Activated CD4-positive, alpha-beta T cell treated with anti-CD3 and anti-CD28 coated beads, Interleukin-2, amount 10 ng/mL, durations not matched to agents 24 days and 14 days (primary cell): ENCODE results near the gene NTSR1. TPM values are rescaled to one million over a fixed set of nuclear protein-coding genes. Genes with fewer than 3 reads are reported as not detected.

Experiments used
- DNase-seq: peaks from one replicate; pipeline ENCODE4 v3.0.0; 2022
- H3K27ac Mint-ChIP-seq: one replicate; pipeline ENCODE4 v1.8.0; 2022; ENCODE audit warnings: mild to moderate bottlenecking, mixed read lengths
- H3K27me3 Mint-ChIP-seq: one replicate; pipeline ENCODE4 v1.8.0; 2022; ENCODE audit warnings: mixed read lengths
- H3K36me3 Mint-ChIP-seq: one replicate; pipeline ENCODE4 v1.8.0; 2022; ENCODE audit warnings: low read depth, mild to moderate bottlenecking, mixed read lengths
- H3K4me1 Mint-ChIP-seq: one replicate; pipeline ENCODE4 v1.8.0; 2021; ENCODE audit warnings: mixed read lengths
- H3K4me3 Mint-ChIP-seq: one replicate; pipeline ENCODE4 v1.8.0; 2022; ENCODE audit warnings: mild to moderate bottlenecking, moderate library complexity, mixed read lengths
- H3K9me3 Mint-ChIP-seq: one replicate; pipeline ENCODE4 v1.8.0; 2021; ENCODE audit warnings: mixed read lengths
- intact Hi-C: fragments of 100-400 bp; cut with micrococcal nuclease; formaldehyde crosslinking; loops from one replicate; pipeline ENCODE4 v1.15.1; 2023
- total RNA-seq: library from RNA; stranded (reverse); gene quantifications from 2 replicates; pipeline ENCODE4 v1.2.3, GENCODE V29; 2022

The NTSR1 gene
- total RNA-seq, 1 donor from 2014 or later: not detected

GRCh38 chr20:62693524-62693922, 15.1 kb upstream of the NTSR1 start:
- intact Hi-C loops: no loop called here
- Mint-ChIP-seq H3K9me3 (no peaks in the 10 kb centered on the region), H3K4me1 (no peaks in the 10 kb centered on the region), H3K4me3 (no peak overlapping the region), H3K27me3 (peaks cover 13% of the 10 kb centered on the region), H3K36me3 (no peaks in the 10 kb centered on the region), H3K27ac (no peak overlapping the region)
- no peak for DNase-seq

GRCh38 chr20:62694106-62694505, 14.5 kb upstream of the NTSR1 start:
- Mint-ChIP-seq H3K4me3 (no peak overlapping the region), H3K9me3 (no peaks in the 10 kb centered on the region), H3K27me3 (peaks cover 13% of the 10 kb centered on the region), H3K36me3 (no peaks in the 10 kb centered on the region), H3K4me1 (no peaks in the 10 kb centered on the region), H3K27ac (no peak overlapping the region)
- intact Hi-C loops: no loop called here
- DNase-seq: no peak

GRCh38 chr20:62694868-62695267, 13.8 kb upstream of the NTSR1 start:
- no peak for DNase-seq
- Mint-ChIP-seq H3K4me1 (no peaks in the 10 kb centered on the region), H3K27ac (no peak overlapping the region), H3K27me3 (peaks cover 13% of the 10 kb centered on the region), H3K9me3 (no peaks in the 10 kb centered on the region), H3K36me3 (no peaks in the 10 kb centered on the region), H3K4me3 (no peak overlapping the region)
- intact Hi-C loops: no loop called here

GRCh38 chr20:62695448-62696414, 12.9 kb upstream of the NTSR1 start:
- peak overlapping the region; percentile 13 for H3K27ac Mint-ChIP-seq
- H3K9me3 Mint-ChIP-seq: no peaks in the 10 kb centered on the region
- H3K4me1 Mint-ChIP-seq: no peaks in the 10 kb centered on the region
- peaks cover 13% of the 10 kb centered on the region for H3K27me3 Mint-ChIP-seq
- intact Hi-C loops: no loop called here
- H3K4me3 Mint-ChIP-seq: no peak overlapping the region
- no peak for DNase-seq
- no peaks in the 10 kb centered on the region for H3K36me3 Mint-ChIP-seq

- H3K4me3 Mint-ChIP-seq: no peak overlapping the region
- no peak overlapping the region for H3K27ac Mint-ChIP-seq
- H3K9me3 Mint-ChIP-seq: no peaks in the 10 kb centered on the region
- H3K27me3 Mint-ChIP-seq: peaks cover 16% of the 10 kb centered on the region
- intact Hi-C loops: no loop called here
- H3K36me3 Mint-ChIP-seq: no peaks in the 10 kb centered on the region
- no peaks in the 10 kb centered on the region for H3K4me1 Mint-ChIP-seq
- DNase-seq: no peak
These were observed 12.1 kb upstream of the NTSR1 start for GRCh38 chr20:62696434-62696957.

GRCh38 chr20:62696989-62697388, 11.6 kb upstream of the NTSR1 start:
- Mint-ChIP-seq H3K4me1 (no peaks in the 10 kb centered on the region), H3K9me3 (no peaks in the 10 kb centered on the region), H3K27me3 (peaks cover 17% of the 10 kb centered on the region), H3K4me3 (no peak overlapping the region), H3K27ac (no peak overlapping the region), H3K36me3 (no peaks in the 10 kb centered on the region)
- no peak for DNase-seq
- intact Hi-C loops: no loop called here

- Mint-ChIP-seq H3K4me3 (no peak overlapping the region), H3K27ac (no peak overlapping the region), H3K9me3 (no peaks in the 10 kb centered on the region), H3K27me3 (peaks cover 17% of the 10 kb centered on the region), H3K36me3 (no peaks in the 10 kb centered on the region), H3K4me1 (no peaks in the 10 kb centered on the region)
- no peak for DNase-seq
- intact Hi-C loops: no loop called here
These were observed 11.1 kb upstream of the NTSR1 start for GRCh38 chr20:62697468-62697912.

GRCh38 chr20:62698231-62698630, 10.4 kb upstream of the NTSR1 start:
- Mint-ChIP-seq H3K9me3 (no peaks in the 10 kb centered on the region), H3K4me3 (no peak overlapping the region), H3K27me3 (peaks cover 13% of the 10 kb centered on the region), H3K36me3 (no peaks in the 10 kb centered on the region), H3K27ac (no peak overlapping the region), H3K4me1 (no peaks in the 10 kb centered on the region)
- intact Hi-C loops: no loop called here
- DNase-seq: no peak

- no peak overlapping the region for H3K4me3 Mint-ChIP-seq
- no peak overlapping the region for H3K27ac Mint-ChIP-seq
- peaks cover 2% of the 10 kb centered on the region for H3K4me1 Mint-ChIP-seq
- no peaks in the 10 kb centered on the region for H3K36me3 Mint-ChIP-seq
- DNase-seq: no peak
- peaks cover 16% of the 10 kb centered on the region for H3K27me3 Mint-ChIP-seq
- H3K9me3 Mint-ChIP-seq: no peaks in the 10 kb centered on the region
- intact Hi-C loops: no loop called here
These were observed 9.3 kb upstream of the NTSR1 start for GRCh38 chr20:62699296-62699695.

GRCh38 chr20:62699741-62700140, 8.9 kb upstream of the NTSR1 start:
- peaks cover 2% of the 10 kb centered on the region for H3K4me1 Mint-ChIP-seq
- H3K27me3 Mint-ChIP-seq: peaks cover 16% of the 10 kb centered on the region
- H3K27ac Mint-ChIP-seq: no peak overlapping the region
- intact Hi-C loops: no loop called here
- no peak overlapping the region for H3K4me3 Mint-ChIP-seq
- no peak for DNase-seq
- no peaks in the 10 kb centered on the region for H3K9me3 Mint-ChIP-seq
- H3K36me3 Mint-ChIP-seq: no peaks in the 10 kb centered on the region

- H3K4me1 Mint-ChIP-seq: peaks cover 2% of the 10 kb centered on the region
- H3K36me3 Mint-ChIP-seq: no peaks in the 10 kb centered on the region
- H3K27me3 Mint-ChIP-seq: peaks cover 12% of the 10 kb centered on the region
- H3K4me3 Mint-ChIP-seq: no peak overlapping the region
- H3K27ac Mint-ChIP-seq: no peak overlapping the region
- no peak for DNase-seq
- intact Hi-C loops: no loop called here
- H3K9me3 Mint-ChIP-seq: no peaks in the 10 kb centered on the region
These were observed 8.2 kb upstream of the NTSR1 start for GRCh38 chr20:62700261-62700930.

GRCh38 chr20:62701161-62702012, 7.2 kb upstream of the NTSR1 start:
- H3K4me1 Mint-ChIP-seq: peaks cover 2% of the 10 kb centered on the region
- no peaks in the 10 kb centered on the region for H3K9me3 Mint-ChIP-seq
- no peak overlapping the region for H3K27ac Mint-ChIP-seq
- H3K4me3 Mint-ChIP-seq: no peak overlapping the region
- H3K36me3 Mint-ChIP-seq: no peaks in the 10 kb centered on the region
- H3K27me3 Mint-ChIP-seq: peaks cover 10% of the 10 kb centered on the region
- intact Hi-C loops: no loop called here
- no peak for DNase-seq

GRCh38 chr20:62702013-62702300, 6.7 kb upstream of the NTSR1 start:
- H3K4me3 Mint-ChIP-seq: no peak overlapping the region
- peaks cover 12% of the 10 kb centered on the region for H3K27me3 Mint-ChIP-seq
- peaks cover 2% of the 10 kb centered on the region for H3K4me1 Mint-ChIP-seq
- H3K36me3 Mint-ChIP-seq: no peaks in the 10 kb centered on the region
- intact Hi-C loops: no loop called here
- H3K9me3 Mint-ChIP-seq: no peaks in the 10 kb centered on the region
- DNase-seq: no peak
- no peak overlapping the region for H3K27ac Mint-ChIP-seq
